Chondrocyte (in vitro differentiated cells): ENCODE measurements around the gene MPPED2. TPM values are rescaled to one million over a fixed set of nuclear protein-coding genes. Genes with fewer than 3 reads are reported as not detected.

Experiments used
- DNase-seq: peaks from one replicate; pipeline ENCODE4 v3.0.0; 2021; ENCODE audit warnings: mixed read lengths, low spot score
- H3K27ac Mint-ChIP-seq: one replicate; pipeline ENCODE4 v1.8.0; 2021; ENCODE audit warnings: mild to moderate bottlenecking, moderate library complexity, mixed read lengths; ENCODE audit not compliant: unreplicated experiment
- H3K27me3 Mint-ChIP-seq: 2 replicates; pipeline ENCODE4 v1.8.0; 2021; ENCODE audit warnings: low read depth, mixed read lengths
- H3K36me3 Mint-ChIP-seq: 2 replicates; pipeline ENCODE4 v1.8.0; 2021; ENCODE audit warnings: low read depth, mixed read lengths
- H3K4me1 Mint-ChIP-seq: 2 replicates; pipeline ENCODE4 v1.8.0; 2021; ENCODE audit warnings: low read depth, mild to moderate bottlenecking, mixed read lengths
- H3K4me3 Mint-ChIP-seq: one replicate; pipeline ENCODE4 v1.8.0; 2021; ENCODE audit warnings: mild to moderate bottlenecking, moderate library complexity, mixed read lengths; ENCODE audit not compliant: unreplicated experiment
- H3K9me3 Mint-ChIP-seq: 2 replicates; pipeline ENCODE4 v1.8.0; 2021; ENCODE audit warnings: low read depth, mixed read lengths
- total RNA-seq: library from RNA; stranded (reverse); gene quantifications from 3 replicates; pipeline ENCODE4 v1.2.1, GENCODE V29; 2021
- TF ChIP-seq, protein P1 (sequence below): fragments of 200-600 bp; sonication (generic); IDR thresholded peaks from 2 replicates; pipeline ENCODE4 v1.5.0; 2021; ENCODE audit warnings: antibody characterized with exemption, mild to moderate bottlenecking, moderate library complexity

The MPPED2 gene
- total RNA-seq, 1 donor from 2014 or later: not detected

DNA sequence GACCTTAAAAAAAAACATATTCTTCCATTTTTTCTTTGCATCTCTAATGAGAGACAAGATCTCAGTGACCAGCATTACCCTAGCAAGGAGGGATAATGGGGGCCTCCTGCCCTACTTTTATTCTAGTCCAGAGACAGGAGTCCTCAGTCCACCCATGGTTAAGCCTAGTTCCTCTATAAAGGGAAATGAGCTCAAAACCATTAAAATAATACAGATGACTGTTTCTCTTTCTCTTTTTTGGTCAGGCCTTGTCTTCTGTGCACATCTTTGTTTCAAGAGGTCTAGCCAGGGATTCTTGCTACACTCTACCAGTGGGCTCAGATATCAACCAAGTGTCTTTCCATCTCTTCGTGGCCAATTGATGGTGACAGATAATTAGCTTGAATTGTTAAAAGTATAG is 73.1 kb downstream of the MPPED2 start:
- H3K4me1 Mint-ChIP-seq: no peaks in the 10 kb centered on the region

DNA sequence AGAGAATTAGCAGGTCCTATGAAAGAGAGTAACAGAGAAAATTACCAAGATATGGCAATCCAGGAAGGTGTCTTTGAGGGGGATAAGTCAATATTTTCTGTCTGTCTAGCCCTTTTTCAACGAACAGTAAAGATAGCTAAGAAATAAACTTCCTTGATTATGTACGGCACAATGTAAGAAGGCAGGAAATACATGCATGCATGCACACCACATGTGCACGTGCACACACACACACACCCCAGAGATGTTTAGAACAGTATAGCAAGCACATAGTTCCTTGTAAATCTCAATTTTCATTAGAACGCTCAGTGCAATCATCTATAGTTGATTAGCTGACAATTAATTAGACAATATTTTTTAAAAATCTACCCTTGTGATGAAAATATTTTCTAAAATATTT is 74.7 kb downstream of the MPPED2 start:
- no peaks in the 10 kb centered on the region for H3K4me1 Mint-ChIP-seq
- H3K4me3 Mint-ChIP-seq: no peak overlapping the region
- DNase-seq: no peak
- TF ChIP-seq, protein P1, sequence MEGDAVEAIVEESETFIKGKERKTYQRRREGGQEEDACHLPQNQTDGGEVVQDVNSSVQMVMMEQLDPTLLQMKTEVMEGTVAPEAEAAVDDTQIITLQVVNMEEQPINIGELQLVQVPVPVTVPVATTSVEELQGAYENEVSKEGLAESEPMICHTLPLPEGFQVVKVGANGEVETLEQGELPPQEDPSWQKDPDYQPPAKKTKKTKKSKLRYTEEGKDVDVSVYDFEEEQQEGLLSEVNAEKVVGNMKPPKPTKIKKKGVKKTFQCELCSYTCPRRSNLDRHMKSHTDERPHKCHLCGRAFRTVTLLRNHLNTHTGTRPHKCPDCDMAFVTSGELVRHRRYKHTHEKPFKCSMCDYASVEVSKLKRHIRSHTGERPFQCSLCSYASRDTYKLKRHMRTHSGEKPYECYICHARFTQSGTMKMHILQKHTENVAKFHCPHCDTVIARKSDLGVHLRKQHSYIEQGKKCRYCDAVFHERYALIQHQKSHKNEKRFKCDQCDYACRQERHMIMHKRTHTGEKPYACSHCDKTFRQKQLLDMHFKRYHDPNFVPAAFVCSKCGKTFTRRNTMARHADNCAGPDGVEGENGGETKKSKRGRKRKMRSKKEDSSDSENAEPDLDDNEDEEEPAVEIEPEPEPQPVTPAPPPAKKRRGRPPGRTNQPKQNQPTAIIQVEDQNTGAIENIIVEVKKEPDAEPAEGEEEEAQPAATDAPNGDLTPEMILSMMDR: no peak
- no peaks in the 10 kb centered on the region for H3K36me3 Mint-ChIP-seq
- no peaks in the 10 kb centered on the region for H3K9me3 Mint-ChIP-seq
- H3K27ac Mint-ChIP-seq: no peak overlapping the region
- H3K27me3 Mint-ChIP-seq: peaks cover 4% of the 10 kb centered on the region

More for the DNA sequence above, 73.1 kb downstream of the MPPED2 start:
- H3K36me3 Mint-ChIP-seq: no peaks in the 10 kb centered on the region
- TF ChIP-seq, protein P1: no peak
- peaks cover 9% of the 10 kb centered on the region for H3K27me3 Mint-ChIP-seq
- H3K27ac Mint-ChIP-seq: no peak overlapping the region
- H3K9me3 Mint-ChIP-seq: no peaks in the 10 kb centered on the region
- no peak for DNase-seq
- no peak overlapping the region for H3K4me3 Mint-ChIP-seq

DNA sequence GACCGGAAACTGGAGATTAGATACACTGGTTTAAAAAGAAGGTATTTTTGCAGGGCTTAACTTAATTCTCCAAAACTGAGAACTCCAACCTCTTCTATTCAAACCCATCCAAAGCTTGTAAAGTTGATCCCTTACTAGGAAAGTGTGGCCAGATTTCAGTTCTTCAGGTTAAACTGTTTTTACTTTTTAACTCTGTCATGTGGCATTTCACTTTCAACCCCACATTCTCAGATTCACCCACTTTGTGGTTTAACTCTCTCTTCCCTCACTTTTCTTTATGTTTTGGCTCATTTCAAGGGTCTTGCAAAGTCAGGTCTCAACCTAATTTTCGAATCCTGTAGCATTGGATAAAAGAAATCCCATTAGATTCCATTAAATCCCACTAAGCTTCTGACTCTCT is 75.4 kb downstream of the MPPED2 start:
- Mint-ChIP-seq H3K27ac (no peak overlapping the region), H3K9me3 (no peaks in the 10 kb centered on the region), H3K4me1 (no peaks in the 10 kb centered on the region), H3K36me3 (no peaks in the 10 kb centered on the region), H3K27me3 (peaks cover 4% of the 10 kb centered on the region), H3K4me3 (no peak overlapping the region)
- TF ChIP-seq, protein P1: no peak
- no peak for DNase-seq

DNA sequence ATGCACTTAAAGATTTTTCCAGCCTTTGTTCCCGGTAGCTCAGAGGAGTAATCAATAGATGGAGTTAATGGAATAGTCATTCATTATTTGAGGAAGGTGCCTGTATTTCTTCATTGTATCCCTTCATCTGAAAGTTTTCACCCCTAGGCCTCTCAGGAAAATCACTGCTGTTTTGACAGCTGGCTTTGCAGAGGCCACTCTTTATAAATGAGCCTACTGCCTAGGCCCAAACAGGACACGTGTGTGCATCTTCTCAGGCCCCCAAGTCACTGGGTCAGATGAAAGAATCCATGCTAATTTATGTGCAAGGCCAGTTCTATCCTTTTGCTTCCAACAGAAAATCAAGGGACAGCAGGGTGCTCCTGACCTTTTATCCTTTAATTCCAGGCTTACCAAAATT is 76.8 kb downstream of the MPPED2 start:
- DNase-seq: no peak
- Mint-ChIP-seq H3K4me3 (no peak overlapping the region), H3K4me1 (no peaks in the 10 kb centered on the region), H3K36me3 (no peaks in the 10 kb centered on the region), H3K27me3 (no peaks in the 10 kb centered on the region), H3K27ac (no peak overlapping the region), H3K9me3 (no peaks in the 10 kb centered on the region)
- TF ChIP-seq, protein P1: no peak

DNA sequence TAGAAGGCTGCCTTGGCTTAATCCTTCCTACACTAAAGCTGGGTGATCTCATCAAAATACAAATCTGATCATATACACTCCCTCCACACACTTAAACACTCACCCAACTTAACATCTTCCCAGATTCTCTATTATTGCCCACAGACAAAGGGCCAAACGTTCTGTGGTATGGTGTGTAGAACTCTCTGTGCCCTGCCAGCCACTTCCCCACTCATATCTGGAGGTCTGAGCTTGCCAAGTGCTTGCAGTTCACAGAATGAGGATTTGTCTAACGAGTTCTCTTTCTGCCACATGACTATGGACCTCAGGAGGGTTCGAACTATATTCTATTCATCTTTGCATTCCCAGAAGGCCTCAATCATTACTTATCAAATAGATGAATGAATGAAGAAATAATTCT is 77.6 kb downstream of the MPPED2 start:
- no peak for DNase-seq
- Mint-ChIP-seq H3K9me3 (no peaks in the 10 kb centered on the region), H3K4me3 (no peak overlapping the region), H3K27me3 (no peaks in the 10 kb centered on the region), H3K27ac (no peak overlapping the region), H3K4me1 (no peaks in the 10 kb centered on the region), H3K36me3 (no peaks in the 10 kb centered on the region)
- TF ChIP-seq, protein P1: no peak
